KMS-11 (cell line): Measurements from ENCODE around the gene TBC1D24.
"Not testable (repeated sequence)": the region's sequence is repeated elsewhere in the genome, so short reads cannot be mapped to it uniquely, and the experiment has no call there.

Experiments used
- H2AFZ ChIP-seq: fragments of 200-600 bp; sonication (generic); 2 replicates; pipeline ENCODE4 v1.6.1; 2016; ENCODE audit warnings: antibody characterized with exemption, mixed run types, low read depth
- H3K27ac ChIP-seq: fragments of 200-600 bp; sonication (generic); 2 replicates; pipeline ENCODE4 v1.6.1; 2016; ENCODE audit warnings: mild to moderate bottlenecking, mixed run types
- H3K27me3 ChIP-seq: fragments of 200-600 bp; sonication (generic); 2 replicates; pipeline ENCODE4 v1.6.1; 2017; ENCODE audit warnings: mild to moderate bottlenecking, low read depth, mixed run types, moderate library complexity; ENCODE audit not compliant: insufficient read depth
- H3K36me3 ChIP-seq: fragments of 200-600 bp; sonication (generic); 2 replicates; pipeline ENCODE4 v1.6.1; 2017; ENCODE audit warnings: mild to moderate bottlenecking, mixed run types; ENCODE audit not compliant: insufficient read depth
- H3K4me1 ChIP-seq: fragments of 200-600 bp; sonication (generic); 2 replicates; pipeline ENCODE4 v1.6.1; 2016; ENCODE audit warnings: mild to moderate bottlenecking, low read depth, mixed run types; ENCODE audit not compliant: poor library complexity, severe bottlenecking
- H3K4me2 ChIP-seq: fragments of 200-600 bp; sonication (generic); 2 replicates; pipeline ENCODE4 v1.7.0; 2016; ENCODE audit warnings: mild to moderate bottlenecking, mixed run types
- H3K4me3 ChIP-seq: fragments of 200-600 bp; sonication (generic); IDR thresholded peaks from 2 replicates; pipeline ENCODE4 v1.6.1; 2017; ENCODE audit warnings: low read depth, low read length, mixed read lengths; ENCODE audit not compliant: insufficient read depth
- H3K79me2 ChIP-seq: fragments of 200-600 bp; sonication (generic); 2 replicates; pipeline ENCODE4 v1.6.1; 2016; ENCODE audit warnings: low read depth, mixed run types; ENCODE audit not compliant: insufficient read depth
- H3K9ac ChIP-seq: fragments of 200-600 bp; sonication (generic); 2 replicates; pipeline ENCODE4 v1.6.1; 2016; ENCODE audit warnings: mild to moderate bottlenecking, mixed run types
- H4K20me1 ChIP-seq: fragments of 200-600 bp; sonication (generic); 2 replicates; pipeline ENCODE4 v1.6.1; 2016; ENCODE audit warnings: mild to moderate bottlenecking, mixed run types; ENCODE audit not compliant: insufficient read depth
- CTCF ChIP-seq: fragments of 200-600 bp; sonication (generic); conservative IDR thresholded peaks from 2 replicates; pipeline ENCODE4 v1.6.1; 2017; ENCODE audit warnings: low read depth, mild to moderate bottlenecking, antibody characterized with exemption, low read length, moderate library complexity, mixed read lengths

The TBC1D24 gene

GRCh38 chr16:2530629-2531318 is 55.8 kb downstream of the TBC1D24 start:
- H3K27me3 ChIP-seq: no peaks in the 10 kb centered on the region
- H3K4me1 ChIP-seq: peaks cover 16% of the 10 kb centered on the region
- peak overlapping the region; percentile 65; the same call in 1 of the 2 replicates for H2AFZ ChIP-seq
- H3K79me2 ChIP-seq: no peaks in the 10 kb centered on the region
- H3K9ac ChIP-seq: peak overlapping the region; percentile 53; the same call in 1 of the 2 replicates
- no peaks in the 10 kb centered on the region for H4K20me1 ChIP-seq
- H3K4me3 ChIP-seq: no peak overlapping the region
- no peak for TF ChIP-seq CTCF
- H3K27ac ChIP-seq: peak overlapping the region; percentile 41
- H3K36me3 ChIP-seq: no peaks in the 10 kb centered on the region
- peak overlapping the region; percentile 70 for H3K4me2 ChIP-seq

- Histone ChIP-seq H3K27me3 (no peaks in the 10 kb centered on the region), H3K36me3 (no peaks in the 10 kb centered on the region), H3K79me2 (no peaks in the 10 kb centered on the region), H3K27ac (peak within 1 kb of the TSS; percentile 61), H3K9ac (peak within 1 kb of the TSS; percentile 53), H3K4me1 (peaks cover 16% of the 10 kb centered on the region), H3K4me3 (no peak within 1 kb of the TSS), H4K20me1 (no peaks in the 10 kb centered on the region), H3K4me2 (peak within 1 kb of the TSS; percentile 70), H2AFZ (peak within 1 kb of the TSS; percentile 65)
- TF ChIP-seq CTCF: no peak
Measured at GRCh38 chr16:2531371-2531695, 56.4 kb downstream of the TBC1D24 start, which contains the start of gene CEMP1. Gene CEMP1, minus strand, starts transcription at chr16:2531408. Its CDS starts 335 bp downstream, at chr16:2531073.

GRCh38 chr16:2531696-2532493 is 57.0 kb downstream of the TBC1D24 start:
- Histone ChIP-seq H3K4me2 (peak overlapping the region; percentile 70), H3K79me2 (no peaks in the 10 kb centered on the region), H3K9ac (peak overlapping the region; percentile 53), H3K4me1 (peaks cover 21% of the 10 kb centered on the region), H3K4me3 (no peak overlapping the region), H2AFZ (peak overlapping the region; percentile 65), H3K36me3 (no peaks in the 10 kb centered on the region), H3K27me3 (no peaks in the 10 kb centered on the region), H4K20me1 (no peaks in the 10 kb centered on the region), H3K27ac (peak overlapping the region; percentile 61)
- no peak for TF ChIP-seq CTCF

GRCh38 chr16:2532494-2533141 is 57.7 kb downstream of the TBC1D24 start:
- H3K27ac ChIP-seq: peak overlapping the region; percentile 61
- TF ChIP-seq CTCF: no peak
- H3K4me3 ChIP-seq: no peak overlapping the region
- no peaks in the 10 kb centered on the region for H3K27me3 ChIP-seq
- H3K4me2 ChIP-seq: peak overlapping the region; percentile 65
- H2AFZ ChIP-seq: peak overlapping the region; percentile 65
- H4K20me1 ChIP-seq: no peaks in the 10 kb centered on the region
- H3K4me1 ChIP-seq: peaks cover 25% of the 10 kb centered on the region
- no peaks in the 10 kb centered on the region for H3K79me2 ChIP-seq
- no peaks in the 10 kb centered on the region for H3K36me3 ChIP-seq
- H3K9ac ChIP-seq: peak overlapping the region; percentile 48

- Histone ChIP-seq H3K4me2 (peak overlapping the region; percentile 65), H2AFZ (peak overlapping the region; percentile 65), H3K27ac (peak overlapping the region; percentile 61), H3K9ac (peak overlapping the region; percentile 48; the same call in 1 of the 2 replicates), H3K4me1 (peaks cover 25% of the 10 kb centered on the region)
- not testable (repeated sequence) for H3K4me3 ChIP-seq, H4K20me1 ChIP-seq, H3K79me2 ChIP-seq, H3K27me3 ChIP-seq, H3K36me3 ChIP-seq
Measured at GRCh38 chr16:2533142-2533755, 58.3 kb downstream of the TBC1D24 start.
